HepG2 (cell line): ENCODE measurements around the gene TIPRL. TPM values are rescaled to one million over a fixed set of nuclear protein-coding genes. Genes with fewer than 3 reads are reported as not detected.

Experiments
- ATAC-seq: fragments of 200-7000 bp; cut with Tn5 transposase; 3 replicates; pipeline ENCODE4 v1.9.1; 2020; ENCODE audit warnings: mild to moderate bottlenecking, moderate library complexity
- BruUV-seq: library from RNA; stranded (reverse); fragments of 400-500 nt; replicated peaks from 2 replicates; lab custom pipeline; 2021; lab: Mats Ljungman, UMichigan
- CTCF ChIA-PET: fragments of 300-600 bp; formaldehyde crosslinking; extraction: SDS; loops from one replicate; lab custom pipeline; 2021; ENCODE audit warnings: low total read pairs, inconsistent platforms, low intra/inter-chr PET ratio; lab: Yijun Ruan, JAX
- POLR2A ChIA-PET: fragments of 350-600 bp; sonication (Branson Sonifier 250); formaldehyde crosslinking; loops from one replicate; lab custom pipeline; 2020; ENCODE audit warnings: antibody characterized with exemption, inconsistent platforms; lab: Yijun Ruan, JAX
- DNase-seq: peaks from one replicate; pipeline ENCODE4 v3.0.0-alpha.2; 2015; ENCODE audit warnings: low spot score
- FAIRE-seq: peaks from 3 replicates; lab custom pipeline; 2011; peaks lifted over from hg19 to GRCh38; lab: Jason Lieb, UNC
- H2AFZ ChIP-seq: one replicate; pipeline ENCODE4 v1.6.1; 2011; ENCODE audit warnings: low read length, inconsistent platforms
- H3K27ac ChIP-seq: fragments of 300-600 bp; 3 replicates; pipeline ENCODE4 v1.8.0; 2011; ENCODE audit warnings: mixed run types, mild to moderate bottlenecking, mixed read lengths, low read length, inconsistent platforms; ENCODE audit not compliant: insufficient read depth; ENCODE audit errors: extremely low read length
- H3K27me3 ChIP-seq, 2 experiments: fragments of 200-600 bp in 1 of 2; 2 replicates in 1 of 2; 3 replicates in 1 of 2; pipeline versions ENCODE4 v1.6.0 to v1.8.0; 2011; ENCODE audit warnings: low read length in 2 of 2, mild to moderate bottlenecking in 2 of 2, moderate library complexity in 2 of 2, inconsistent platforms in 1 of 2; ENCODE audit not compliant: insufficient read depth in 2 of 2, control insufficient read depth in 1 of 2
- H3K36me3 ChIP-seq, 2 experiments: fragments of 200-600 bp in 1 of 2; replicated peaks in 1 of 2; 2 replicates in 1 of 2; 3 replicates in 1 of 2; pipeline versions ENCODE4 v1.5.1 to v1.8.0; 2011; ENCODE audit warnings: low read length in 2 of 2, inconsistent platforms in 1 of 2; ENCODE audit not compliant: insufficient read depth in 2 of 2, control insufficient read depth in 1 of 2
- H3K4me1 ChIP-seq: 2 replicates; pipeline ENCODE4 v1.5.1; 2012; ENCODE audit warnings: low read length, inconsistent platforms; ENCODE audit not compliant: insufficient read depth
- H3K4me2 ChIP-seq: 2 replicates; pipeline ENCODE4 v1.6.0; 2011; ENCODE audit warnings: low read depth, low read length, inconsistent platforms
- H3K4me3 ChIP-seq, 3 experiments: fragments of 200-600 bp in 1 of 3; sonication (generic), shearing (Covaris generic) in 1 of 3; replicated peaks in 1 of 3; 2 replicates each; pipeline ENCODE4 v1.5.1; 2011 to 2016; ENCODE audit warnings: low read length in 3 of 3, inconsistent platforms in 2 of 3, low read depth in 2 of 3, mild to moderate bottlenecking in 2 of 3, control low read depth in 1 of 3, mixed read lengths in 1 of 3; ENCODE audit not compliant: insufficient read depth in 1 of 3
- H3K79me2 ChIP-seq: one replicate; pipeline ENCODE4 v1.6.1; 2011; ENCODE audit warnings: low read length, inconsistent platforms; ENCODE audit not compliant: insufficient read depth
- H3K9ac ChIP-seq: 2 replicates; pipeline ENCODE4 v1.6.0; 2011; ENCODE audit warnings: mild to moderate bottlenecking, low read depth, low read length, inconsistent platforms; ENCODE audit not compliant: insufficient read depth
- H3K9me3 ChIP-seq: 2 replicates; pipeline ENCODE4 v1.5.1; 2012; ENCODE audit warnings: mild to moderate bottlenecking, low read length
- H4K20me1 ChIP-seq: 2 replicates; pipeline ENCODE4 v1.6.0; 2011; ENCODE audit warnings: inconsistent platforms, mild to moderate bottlenecking, low read length, moderate library complexity; ENCODE audit not compliant: insufficient read depth
- CBX5 ChIP-seq: sonication (generic); formaldehyde crosslinking; IDR thresholded peaks from 2 replicates; pipeline ENCODE4 v1.4.0; 2020; ENCODE audit warnings: missing genetic modification reagents, borderline replicate concordance
- DMAP1 ChIP-seq: IDR thresholded peaks from 2 replicates; pipeline ENCODE4 v1.6.1; 2016
- FOXA1 ChIP-seq, 2 experiments: fragments of 450-650 bp in 1 of 2; sonication (generic) in 1 of 2; formaldehyde crosslinking in 1 of 2; IDR thresholded peaks; 2 replicates each; pipeline versions ENCODE4 v1.4.0 to v1.6.1; 2016 to 2020; ENCODE audit warnings: missing genetic modification reagents in 1 of 2
- HDAC2 ChIP-seq: sonication (generic); formaldehyde crosslinking; IDR thresholded peaks from 2 replicates; pipeline ENCODE4 v1.4.0; 2020; ENCODE audit warnings: missing genetic modification reagents
- RBFOX2 ChIP-seq: fragments of 200-400 bp; formaldehyde crosslinking; IDR thresholded peaks from 2 replicates; pipeline ENCODE4 v1.6.1; 2017; ENCODE audit warnings: low read depth, mild to moderate bottlenecking, low read length
- ZNF138 ChIP-seq: sonication (generic); formaldehyde crosslinking; IDR thresholded peaks from 2 replicates; pipeline ENCODE4 v1.5.0; 2020; ENCODE audit warnings: mild to moderate bottlenecking, low read depth, missing genetic modification reagents
- in situ Hi-C: cut with HindIII; loops from 2 replicates; pipeline ENCODE4 v1.10.0; 2017; ENCODE audit warnings: low pct_unique_long_range_greater_than_20kb; ENCODE audit not compliant: extremely low pct_ligation_motif_present
- intact Hi-C: fragments of 100-400 bp; cut with micrococcal nuclease; formaldehyde crosslinking; loops from one replicate; pipeline ENCODE4 v1.10.0; 2022; ENCODE audit not compliant: unreplicated experiment
- polyA plus RNA-seq, 8 experiments: library from polyadenylated mRNA; depleted of rRNA in 3 of 8; stranded (reverse) in 7 of 8; unstranded in 1 of 8; fragments of >200 nt; fragmentation: Illumina TruSeq in 4 of 8; extraction: Trizol in 4 of 8; gene quantifications; 2 replicates each; pipeline versions ENCODE4 v1.2.1 to v1.2.3, GENCODE V29; 2011 to 2016; ENCODE audit warnings: low read depth in 4 of 8, missing spikeins in 1 of 8, mixed read lengths in 1 of 8; ENCODE audit not compliant: insufficient read depth in 1 of 8
- total RNA-seq, 5 experiments: library from RNA; depleted of rRNA; stranded (reverse); fragments of >200 nt; fragmentation: Illumina TruSeq; extraction: Trizol; gene quantifications; 2 replicates each; pipeline ENCODE4 v1.2.3, GENCODE V29; 2016; ENCODE audit warnings: low read depth in 1 of 5
- TF ChIP-seq, protein P1 (sequence below): sonication (generic); formaldehyde crosslinking; IDR thresholded peaks from 2 replicates; pipeline ENCODE4 v1.4.0; 2020; ENCODE audit warnings: mild to moderate bottlenecking, missing genetic modification reagents, borderline replicate concordance

Gene TIPRL
- total and polyA plus RNA-seq, 2 of the 13 experiments (the other 11 are each of a cell fraction or from before 2014, with no cell fraction given) = 10.1 to 22.8 TPM

- TF ChIP-seq, protein P1, sequence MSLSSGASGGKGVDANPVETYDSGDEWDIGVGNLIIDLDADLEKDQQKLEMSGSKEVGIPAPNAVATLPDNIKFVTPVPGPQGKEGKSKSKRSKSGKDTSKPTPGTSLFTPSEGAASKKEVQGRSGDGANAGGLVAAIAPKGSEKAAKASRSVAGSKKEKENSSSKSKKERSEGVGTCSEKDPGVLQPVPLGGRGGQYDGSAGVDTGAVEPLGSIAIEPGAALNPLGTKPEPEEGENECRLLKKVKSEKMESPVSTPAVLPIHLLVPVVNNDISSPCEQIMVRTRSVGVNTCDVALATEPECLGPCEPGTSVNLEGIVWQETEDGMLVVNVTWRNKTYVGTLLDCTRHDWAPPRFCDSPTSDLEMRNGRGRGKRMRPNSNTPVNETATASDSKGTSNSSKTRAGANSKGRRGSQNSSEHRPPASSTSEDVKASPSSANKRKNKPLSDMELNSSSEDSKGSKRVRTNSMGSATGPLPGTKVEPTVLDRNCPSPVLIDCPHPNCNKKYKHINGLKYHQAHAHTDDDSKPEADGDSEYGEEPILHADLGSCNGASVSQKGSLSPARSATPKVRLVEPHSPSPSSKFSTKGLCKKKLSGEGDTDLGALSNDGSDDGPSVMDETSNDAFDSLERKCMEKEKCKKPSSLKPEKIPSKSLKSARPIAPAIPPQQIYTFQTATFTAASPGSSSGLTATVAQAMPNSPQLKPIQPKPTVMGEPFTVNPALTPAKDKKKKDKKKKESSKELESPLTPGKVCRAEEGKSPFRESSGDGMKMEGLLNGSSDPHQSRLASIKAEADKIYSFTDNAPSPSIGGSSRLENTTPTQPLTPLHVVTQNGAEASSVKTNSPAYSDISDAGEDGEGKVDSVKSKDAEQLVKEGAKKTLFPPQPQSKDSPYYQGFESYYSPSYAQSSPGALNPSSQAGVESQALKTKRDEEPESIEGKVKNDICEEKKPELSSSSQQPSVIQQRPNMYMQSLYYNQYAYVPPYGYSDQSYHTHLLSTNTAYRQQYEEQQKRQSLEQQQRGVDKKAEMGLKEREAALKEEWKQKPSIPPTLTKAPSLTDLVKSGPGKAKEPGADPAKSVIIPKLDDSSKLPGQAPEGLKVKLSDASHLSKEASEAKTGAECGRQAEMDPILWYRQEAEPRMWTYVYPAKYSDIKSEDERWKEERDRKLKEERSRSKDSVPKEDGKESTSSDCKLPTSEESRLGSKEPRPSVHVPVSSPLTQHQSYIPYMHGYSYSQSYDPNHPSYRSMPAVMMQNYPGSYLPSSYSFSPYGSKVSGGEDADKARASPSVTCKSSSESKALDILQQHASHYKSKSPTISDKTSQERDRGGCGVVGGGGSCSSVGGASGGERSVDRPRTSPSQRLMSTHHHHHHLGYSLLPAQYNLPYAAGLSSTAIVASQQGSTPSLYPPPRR (CRISPR knock-in tag) = no peak
- TF ChIP-seq, all 625 proteins: peak for 7
These were observed 56.2 kb downstream of the TIPRL start (continued) for GRCh38 chr1:168234846-168235547.

DNA sequence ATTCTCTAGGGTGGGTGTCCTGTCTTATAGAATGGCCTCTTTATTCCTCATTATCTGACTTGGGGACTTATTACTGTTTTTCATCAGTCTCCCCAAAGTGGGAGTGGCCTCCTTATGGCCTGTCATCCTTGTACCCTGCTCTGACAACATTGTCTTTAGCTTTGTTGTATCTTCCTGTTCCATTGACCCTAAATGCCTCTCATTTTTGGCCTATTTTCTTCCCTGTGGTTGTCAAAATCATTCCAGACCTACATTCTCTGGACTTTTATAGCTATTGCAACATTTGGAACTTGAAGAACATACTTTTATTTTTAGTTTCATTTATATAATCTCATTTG is 56.8 kb downstream of the TIPRL start:
- intact Hi-C loops = loop anchor here (5.0 to 10.0 kb wide), 2 partner anchors 58 to 89 kb away; partner anchors contain the start of gene TIPRL
- peaks cover 27% of the 10 kb centered on the region for H3K4me1 ChIP-seq
- no peak for TF ChIP-seq CBX5
- TF ChIP-seq RBFOX2 = no peak
- 0 out of 2 replicates have a peak, but pooled peaks have one; percentile 31 for TF ChIP-seq DMAP1
- TF ChIP-seq ZNF138 (CRISPR knock-in tag) = no peak
- TF ChIP-seq FOXA1 (IDR thresholded peaks at IDR 0.05) = no peak
- no peak for TF ChIP-seq FOXA1 (CRISPR knock-in tag; IDR thresholded peaks at IDR 0.05)
- 0 out of 2 replicates have a peak, but pooled peaks have one; percentile 6 for TF ChIP-seq HDAC2 (CRISPR knock-in tag)
- H4K20me1 ChIP-seq = no peaks in the 10 kb centered on the region
- peak; percentile 18; the same call in 1 of the 3 replicates for ATAC-seq
- no peak overlapping the region for H2AFZ ChIP-seq
- no peak for FAIRE-seq
- no peak overlapping the region for H3K4me3 ChIP-seq
- H3K9me3 ChIP-seq = no peaks in the 10 kb centered on the region
- in situ Hi-C loops = no loop called here
- H3K4me2 ChIP-seq = peak overlapping the region; percentile 10; the same call in 1 of the 2 replicates
- BruUV-seq = no TSS peak
- ChIA-PET POLR2A (interaction anchor here (2.1 kb wide), 1 partner anchor 10 kb away, joined by 12 read pairs; the partner anchor contains the start of gene SFT2D2), CTCF (interaction anchor here (0.7 kb wide), 1 partner anchor 56 kb away, joined by 4 read pairs; no protein-coding TSS in a partner anchor)
- H3K36me3 ChIP-seq = peaks cover 8 to 55% of the 10 kb centered on the region in 2 experiments
- DNase-seq = no peak
- no peak overlapping the region for H3K9ac ChIP-seq
- peak overlapping the region; percentile 25 for H3K27ac ChIP-seq
- H3K79me2 ChIP-seq = peaks cover 3% of the 10 kb centered on the region
- no peaks in the 10 kb centered on the region for H3K27me3 ChIP-seq
